Measurements from ENCODE around the gene NMRK1.

NMRK1 gene

DNA sequence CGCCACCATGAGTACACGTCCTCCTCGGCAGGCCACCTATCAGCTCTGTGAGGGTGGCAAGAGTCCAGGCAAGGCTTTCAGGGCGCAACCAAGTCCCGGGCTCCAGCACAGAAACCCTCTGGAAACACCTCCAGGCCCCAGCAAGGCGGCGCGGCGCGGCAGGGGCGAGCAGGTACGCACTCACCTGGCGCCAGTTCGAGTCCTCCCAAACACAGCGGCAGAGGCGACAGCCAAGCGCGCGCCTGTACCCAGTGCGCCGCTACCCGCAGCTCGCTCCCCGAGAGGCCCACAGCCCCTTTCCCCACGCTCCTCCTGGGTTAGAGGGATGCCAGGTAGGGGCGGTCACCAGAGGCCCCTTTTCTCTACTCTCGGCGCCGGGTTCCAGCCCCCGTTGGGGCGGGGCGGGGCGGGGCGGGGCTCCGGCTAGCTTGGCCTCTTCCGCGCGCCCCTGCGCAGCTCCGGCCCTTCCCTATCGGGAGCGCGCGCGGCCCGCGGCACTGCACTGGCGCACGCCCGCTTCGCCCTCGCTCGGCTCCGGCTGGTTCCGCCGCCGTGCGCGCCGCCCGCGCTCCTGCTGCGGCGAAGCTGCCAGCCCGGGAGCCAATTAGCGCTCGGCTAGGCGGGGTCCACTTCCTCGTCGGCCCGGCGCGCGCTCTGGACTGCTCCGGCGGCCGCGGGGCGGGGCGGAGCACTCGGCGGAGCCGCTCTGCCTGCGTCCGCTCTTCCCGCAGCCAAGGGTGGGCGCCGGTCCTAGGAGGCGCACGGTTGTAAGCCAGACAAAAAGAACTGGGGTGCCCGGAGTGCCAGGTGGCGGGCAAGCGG is at the start of gene NMRK1, which contains the start of gene OSTF1:
Gene NMRK1, minus strand, starts transcription at position 332 of the 822 bp plus-strand sequence. CDS start 5,040 bp downstream, outside the sequence.
Gene OSTF1, plus strand, starts transcription at position 691 of the 822 bp plus-strand sequence. CDS start 179 bp downstream, outside the sequence.
- peak within 1 kb of the TSS; percentile 96 for H3K4me3 ChIP-seq (ENCODE audit: low read depth, low read length)
- TF ChIP-seq, protein P1, sequence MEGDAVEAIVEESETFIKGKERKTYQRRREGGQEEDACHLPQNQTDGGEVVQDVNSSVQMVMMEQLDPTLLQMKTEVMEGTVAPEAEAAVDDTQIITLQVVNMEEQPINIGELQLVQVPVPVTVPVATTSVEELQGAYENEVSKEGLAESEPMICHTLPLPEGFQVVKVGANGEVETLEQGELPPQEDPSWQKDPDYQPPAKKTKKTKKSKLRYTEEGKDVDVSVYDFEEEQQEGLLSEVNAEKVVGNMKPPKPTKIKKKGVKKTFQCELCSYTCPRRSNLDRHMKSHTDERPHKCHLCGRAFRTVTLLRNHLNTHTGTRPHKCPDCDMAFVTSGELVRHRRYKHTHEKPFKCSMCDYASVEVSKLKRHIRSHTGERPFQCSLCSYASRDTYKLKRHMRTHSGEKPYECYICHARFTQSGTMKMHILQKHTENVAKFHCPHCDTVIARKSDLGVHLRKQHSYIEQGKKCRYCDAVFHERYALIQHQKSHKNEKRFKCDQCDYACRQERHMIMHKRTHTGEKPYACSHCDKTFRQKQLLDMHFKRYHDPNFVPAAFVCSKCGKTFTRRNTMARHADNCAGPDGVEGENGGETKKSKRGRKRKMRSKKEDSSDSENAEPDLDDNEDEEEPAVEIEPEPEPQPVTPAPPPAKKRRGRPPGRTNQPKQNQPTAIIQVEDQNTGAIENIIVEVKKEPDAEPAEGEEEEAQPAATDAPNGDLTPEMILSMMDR (IDR thresholded peaks at IDR 0.05; ENCODE audit: borderline replicate concordance, insufficient read depth, low read depth, low read length), result no peak

DNA sequence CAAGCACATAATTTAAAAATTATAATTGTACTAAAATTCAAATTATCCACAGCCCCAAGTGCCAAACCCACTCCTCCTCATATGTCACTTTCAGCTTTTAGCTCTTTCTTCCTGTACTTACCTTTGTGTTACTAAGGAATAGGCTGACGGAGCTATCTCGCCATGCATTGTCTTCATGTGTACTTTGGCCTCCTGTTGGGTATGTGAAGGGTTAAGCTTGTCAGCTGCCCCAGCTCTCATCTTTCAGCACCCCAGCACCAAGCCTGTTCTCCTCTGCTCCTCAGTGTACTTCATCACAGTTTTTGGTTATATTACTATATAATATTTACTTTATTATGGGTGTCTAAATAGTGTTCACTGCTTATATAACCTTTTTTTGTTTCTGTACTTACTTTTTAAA is 46.5 kb upstream of the NMRK1 start:
- TF ChIP-seq, protein P1 (IDR thresholded peaks at IDR 0.05; ENCODE audit: borderline replicate concordance, insufficient read depth, low read depth, low read length), result no peak
- H3K4me3 ChIP-seq (ENCODE audit: low read depth, low read length), result no peak overlapping the region

DNA sequence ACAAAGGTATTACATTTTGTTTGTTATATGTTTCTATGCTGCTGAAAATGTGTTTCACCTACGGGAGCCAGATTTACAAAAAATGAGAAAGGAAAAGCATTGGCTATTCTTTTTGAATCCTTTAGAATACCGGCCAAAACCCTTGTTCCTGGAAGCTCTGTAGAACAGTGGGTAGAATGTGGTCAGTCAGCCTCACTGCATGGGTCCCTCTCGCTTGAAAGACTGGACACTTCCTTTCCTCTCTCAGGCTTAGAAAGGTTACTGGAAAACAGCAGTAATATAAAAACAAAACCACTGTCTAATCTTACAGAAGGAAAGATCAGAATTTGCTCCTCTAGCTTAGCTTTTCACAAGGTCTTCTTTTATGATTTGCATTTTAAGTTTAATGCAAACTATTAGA is 45.4 kb upstream of the NMRK1 start:
- no peak overlapping the region for H3K4me3 ChIP-seq (ENCODE audit: low read depth, low read length)
- TF ChIP-seq, protein P1 (IDR thresholded peaks at IDR 0.05; ENCODE audit: borderline replicate concordance, insufficient read depth, low read depth, low read length), result no peak

DNA sequence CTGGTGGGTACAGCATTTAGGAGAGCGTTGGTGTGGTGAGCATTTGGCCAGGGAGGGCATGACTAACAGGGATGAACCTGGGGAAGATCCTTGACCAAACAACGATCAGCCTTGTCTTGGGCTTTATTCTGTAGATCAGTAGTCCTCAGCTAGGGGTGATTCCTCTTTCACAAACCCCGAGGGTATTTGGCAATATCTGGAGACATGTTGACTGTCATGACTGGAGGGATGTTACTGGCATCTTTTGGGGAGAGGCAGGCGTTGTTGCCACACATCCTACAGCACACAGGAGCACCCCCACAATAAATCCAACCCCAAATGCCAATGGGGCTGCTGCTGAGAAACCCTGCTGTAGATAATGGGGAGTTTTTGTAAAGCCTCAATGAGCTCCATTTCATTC is 44.3 kb upstream of the NMRK1 start:
- TF ChIP-seq, protein P1 (IDR thresholded peaks at IDR 0.05; ENCODE audit: borderline replicate concordance, insufficient read depth, low read depth, low read length), result no peak
- H3K4me3 ChIP-seq (ENCODE audit: low read depth, low read length), result no peak overlapping the region

DNA sequence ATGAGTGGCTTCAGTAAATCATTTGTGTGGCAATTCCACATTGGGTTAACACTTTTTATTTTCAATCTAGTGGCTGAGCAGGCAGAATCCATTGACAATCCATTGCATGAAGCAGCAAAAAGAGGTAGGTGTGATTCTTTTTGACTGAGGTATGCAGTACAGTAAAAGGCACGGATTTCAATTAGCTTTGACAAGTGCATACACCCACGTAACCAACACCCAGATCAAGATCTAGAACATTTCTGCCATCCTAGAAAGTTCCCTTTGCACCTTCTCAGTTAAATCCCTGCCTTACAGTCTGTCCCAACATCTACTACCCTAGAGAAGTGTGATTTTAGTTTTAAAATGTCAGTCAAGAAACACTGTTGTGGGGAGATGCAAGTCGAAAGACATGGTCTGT is 43.7 kb upstream of the NMRK1 start:
- TF ChIP-seq, protein P1 (IDR thresholded peaks at IDR 0.05; ENCODE audit: borderline replicate concordance, insufficient read depth, low read depth, low read length), result no peak
- no peak overlapping the region for H3K4me3 ChIP-seq (ENCODE audit: low read depth, low read length)

DNA sequence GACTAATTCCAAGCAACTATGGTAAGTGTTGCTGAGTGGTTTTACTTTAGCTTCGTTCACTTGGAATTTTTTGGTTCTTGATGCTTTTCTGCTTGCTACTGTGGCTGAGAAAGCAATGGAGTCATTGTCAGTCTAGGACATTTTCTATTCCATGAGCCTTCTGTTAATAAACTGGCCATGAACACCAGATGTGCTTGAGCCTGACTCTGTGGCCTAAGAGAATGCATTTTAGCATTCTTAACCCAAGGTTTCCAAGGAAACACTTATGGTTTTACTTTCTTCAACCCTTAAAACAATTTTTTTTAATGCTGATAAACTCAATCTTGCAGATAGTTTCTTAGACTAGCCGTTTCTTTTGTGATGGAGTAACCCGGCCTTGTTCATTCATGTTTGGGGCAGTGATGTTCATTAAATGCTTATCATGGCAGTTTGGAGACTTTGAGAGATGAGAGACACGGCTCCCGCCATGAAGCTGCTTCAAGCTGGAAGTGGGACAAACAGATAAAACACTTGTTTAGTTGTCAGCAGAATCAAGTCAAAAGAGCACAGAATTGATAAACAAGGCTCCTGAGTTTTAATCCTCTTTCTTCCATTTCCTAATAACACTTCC is 42.8 kb upstream of the NMRK1 start:
- no peak overlapping the region for H3K4me3 ChIP-seq (ENCODE audit: low read depth, low read length)
- TF ChIP-seq, protein P1 (IDR thresholded peaks at IDR 0.05; ENCODE audit: borderline replicate concordance, insufficient read depth, low read depth, low read length), result no peak

All from GM12875 (cell line).